Activated T-helper 17 cell treated with anti-CD3 and anti-CD28 coated beads, Interleukin-2, amount 50 U/mL, for 72 hours (primary cell): Measurements from ENCODE around the gene LRP1. TPM values are rescaled to one million over a fixed set of nuclear protein-coding genes. Genes with fewer than 3 reads are reported as not detected.

Experiments used
- ATAC-seq: fragments of 150-1000 bp; cut with Tn5 transposase; replicated peaks from 2 replicates; pipeline ENCODE4 v1.10.0; 2021; ENCODE audit warnings: mild to moderate bottlenecking, moderate library complexity
- H3K27ac Mint-ChIP-seq: one replicate; pipeline ENCODE4 v1.8.0; 2022; ENCODE audit warnings: mixed read lengths
- H3K27me3 Mint-ChIP-seq: one replicate; pipeline ENCODE4 v1.8.0; 2022; ENCODE audit warnings: mixed read lengths
- H3K36me3 Mint-ChIP-seq: one replicate; pipeline ENCODE4 v1.8.0; 2022; ENCODE audit warnings: low read depth, mild to moderate bottlenecking, mixed read lengths
- H3K4me1 Mint-ChIP-seq: one replicate; pipeline ENCODE4 v1.8.0; 2022; ENCODE audit warnings: mixed read lengths
- H3K4me3 Mint-ChIP-seq: one replicate; pipeline ENCODE4 v1.8.0; 2022; ENCODE audit warnings: mild to moderate bottlenecking, mixed read lengths
- H3K9me3 Mint-ChIP-seq: one replicate; pipeline ENCODE4 v1.8.0; 2022; ENCODE audit warnings: mixed read lengths
- total RNA-seq, 2 donors: library from RNA; stranded (reverse); gene quantifications; one replicate each; pipeline ENCODE4 v1.2.3, GENCODE V29; 2022

Gene LRP1
- total RNA-seq, 2 donors from 2014 or later = 2.4 to 20.2 TPM

DNA sequence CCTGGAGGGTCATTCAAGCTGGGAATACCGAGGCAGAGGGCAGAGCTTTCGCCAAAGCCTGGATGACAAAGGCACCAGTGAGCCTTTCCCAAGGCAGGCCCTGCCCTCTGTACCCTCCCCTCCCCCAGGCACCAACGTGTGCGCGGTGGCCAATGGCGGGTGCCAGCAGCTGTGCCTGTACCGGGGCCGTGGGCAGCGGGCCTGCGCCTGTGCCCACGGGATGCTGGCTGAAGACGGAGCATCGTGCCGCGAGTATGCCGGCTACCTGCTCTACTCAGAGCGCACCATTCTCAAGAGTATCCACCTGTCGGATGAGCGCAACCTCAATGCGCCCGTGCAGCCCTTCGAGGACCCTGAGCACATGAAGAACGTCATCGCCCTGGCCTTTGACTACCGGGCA lies 57.1 kb downstream of the LRP1 start:
- Mint-ChIP-seq H3K4me3 (no peak overlapping the region), H3K9me3 (no peaks in the 10 kb centered on the region), H3K27me3 (no peaks in the 10 kb centered on the region), H3K27ac (no peak overlapping the region), H3K4me1 (no peaks in the 10 kb centered on the region), H3K36me3 (no peaks in the 10 kb centered on the region)
- ATAC-seq = no peak

DNA sequence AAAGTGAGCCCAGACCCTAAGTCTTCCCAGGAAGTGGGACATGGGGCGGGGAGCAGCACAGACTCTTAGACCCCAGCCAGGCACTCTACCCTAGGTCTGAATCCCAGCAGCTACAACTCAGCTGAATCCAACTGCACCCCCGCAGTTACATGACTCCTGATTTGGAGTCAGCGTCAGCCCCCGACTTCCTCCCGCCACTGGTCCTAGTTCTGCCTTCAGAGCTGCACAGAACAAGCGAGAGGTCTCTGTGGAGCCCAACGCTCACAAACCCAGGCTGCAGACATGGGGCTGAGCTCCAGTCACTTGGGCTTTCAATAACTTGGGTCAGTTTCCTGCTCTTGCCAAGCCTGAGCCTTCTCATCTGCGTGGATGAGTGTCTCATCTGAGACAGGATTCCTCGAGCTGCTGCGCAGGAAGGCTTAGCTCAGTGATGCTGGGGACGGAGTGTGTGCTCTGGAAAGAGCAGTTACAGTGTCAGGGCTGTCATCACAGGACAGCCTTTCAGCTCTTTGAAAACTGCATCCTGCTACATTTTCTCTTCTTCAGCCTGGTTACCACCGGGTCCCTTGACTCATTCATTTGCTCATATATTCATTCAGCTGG lies 57.7 kb downstream of the LRP1 start:
- no peaks in the 10 kb centered on the region for H3K9me3 Mint-ChIP-seq
- no peaks in the 10 kb centered on the region for H3K4me1 Mint-ChIP-seq
- H3K27me3 Mint-ChIP-seq = no peaks in the 10 kb centered on the region
- no peak for ATAC-seq
- no peaks in the 10 kb centered on the region for H3K36me3 Mint-ChIP-seq
- H3K27ac Mint-ChIP-seq = no peak overlapping the region
- no peak overlapping the region for H3K4me3 Mint-ChIP-seq

DNA sequence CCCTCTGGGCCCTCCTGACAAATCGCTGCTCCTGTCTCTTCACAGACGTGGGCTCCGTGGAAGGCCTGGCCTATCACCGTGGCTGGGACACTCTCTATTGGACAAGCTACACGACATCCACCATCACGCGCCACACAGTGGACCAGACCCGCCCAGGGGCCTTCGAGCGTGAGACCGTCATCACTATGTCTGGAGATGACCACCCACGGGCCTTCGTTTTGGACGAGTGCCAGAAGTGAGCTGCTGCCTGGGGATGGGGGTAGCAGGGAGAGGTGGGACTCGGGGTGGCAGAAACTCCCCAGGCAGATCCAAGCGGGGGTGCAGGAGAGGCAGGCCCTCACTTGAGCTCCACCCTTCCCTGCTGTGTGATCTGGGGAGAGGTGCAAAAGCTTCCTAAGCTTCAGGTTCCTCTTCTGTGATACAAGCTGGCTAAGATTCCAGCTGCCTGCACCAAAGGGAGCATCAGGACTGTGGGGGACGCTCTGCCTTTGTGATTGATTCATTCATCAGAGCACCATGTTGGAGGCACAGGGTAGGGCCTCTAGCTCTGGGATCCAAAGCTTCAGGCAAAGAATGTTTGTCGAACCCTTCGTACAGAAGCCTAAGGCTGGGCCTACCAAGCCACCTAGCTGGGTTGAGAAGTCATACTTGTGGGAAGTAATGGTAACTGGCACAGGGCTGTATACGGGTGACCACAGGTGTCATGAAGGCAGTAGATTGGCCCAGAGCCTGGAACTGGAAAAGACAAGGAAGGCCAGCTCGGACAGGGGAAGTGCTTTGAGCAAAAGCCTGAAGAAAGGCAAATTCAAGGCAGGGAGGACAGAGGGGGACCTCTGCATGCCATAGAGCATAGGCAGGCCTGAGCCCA lies 59.2 kb downstream of the LRP1 start:
- H3K27ac Mint-ChIP-seq = no peak overlapping the region

DNA sequence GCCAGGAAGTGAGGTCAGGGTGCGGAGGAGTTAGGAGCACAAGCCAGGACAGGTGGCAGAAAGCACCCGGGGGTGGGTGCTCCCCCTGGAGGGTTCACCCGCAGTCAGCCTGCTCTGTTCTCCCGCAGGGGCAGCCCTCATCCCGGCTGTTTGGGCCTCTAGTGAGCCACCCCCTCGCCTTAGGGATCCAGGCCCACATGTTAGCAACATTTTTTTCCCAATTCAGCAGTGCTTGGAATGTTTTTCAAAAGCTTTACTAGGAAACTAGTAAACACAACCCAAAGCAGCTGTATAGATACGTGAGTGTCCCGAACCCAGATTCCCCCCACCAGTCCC lies 59.8 kb downstream of the LRP1 start:
- H3K4me3 Mint-ChIP-seq = no peak overlapping the region
- H3K27me3 Mint-ChIP-seq = no peaks in the 10 kb centered on the region
- no peak overlapping the region for H3K27ac Mint-ChIP-seq
- no peaks in the 10 kb centered on the region for H3K9me3 Mint-ChIP-seq
- no peak for ATAC-seq
- no peaks in the 10 kb centered on the region for H3K4me1 Mint-ChIP-seq
- no peaks in the 10 kb centered on the region for H3K36me3 Mint-ChIP-seq

More for the DNA sequence above, 59.2 kb downstream of the LRP1 start:
- Mint-ChIP-seq H3K4me1 (no peaks in the 10 kb centered on the region), H3K4me3 (no peak overlapping the region), H3K36me3 (no peaks in the 10 kb centered on the region), H3K27me3 (no peaks in the 10 kb centered on the region), H3K9me3 (no peaks in the 10 kb centered on the region)
- no peak for ATAC-seq

GRCh38 chr12:57190037-57190436 lies 61.8 kb downstream of the LRP1 start:
- ATAC-seq = no peak
- H3K36me3 Mint-ChIP-seq = no peaks in the 10 kb centered on the region
- H3K27me3 Mint-ChIP-seq = no peaks in the 10 kb centered on the region
- H3K27ac Mint-ChIP-seq = no peak overlapping the region
- no peaks in the 10 kb centered on the region for H3K4me1 Mint-ChIP-seq
- H3K4me3 Mint-ChIP-seq = no peak overlapping the region
- H3K9me3 Mint-ChIP-seq = no peaks in the 10 kb centered on the region

- Mint-ChIP-seq H3K27ac (no peak overlapping the region), H3K4me3 (no peak overlapping the region), H3K9me3 (no peaks in the 10 kb centered on the region), H3K4me1 (no peaks in the 10 kb centered on the region), H3K27me3 (no peaks in the 10 kb centered on the region), H3K36me3 (no peaks in the 10 kb centered on the region)
- ATAC-seq = no peak
Measured at GRCh38 chr12:57190821-57191220, 62.5 kb downstream of the LRP1 start.

DNA sequence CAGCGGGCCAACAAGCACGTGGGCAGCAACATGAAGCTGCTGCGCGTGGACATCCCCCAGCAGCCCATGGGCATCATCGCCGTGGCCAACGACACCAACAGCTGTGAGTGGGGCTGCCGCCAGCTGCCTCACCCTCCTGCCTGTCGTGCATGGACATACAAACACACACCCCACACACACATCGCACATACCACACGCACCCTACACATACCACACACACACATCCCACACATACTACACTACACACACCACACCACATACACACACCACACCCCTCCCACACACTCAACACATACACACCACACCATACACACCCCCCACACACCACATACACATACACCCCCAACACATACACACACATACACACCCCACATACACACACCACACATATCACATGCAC lies 63.1 kb downstream of the LRP1 start:
- ATAC-seq = no peak
- H3K4me1 Mint-ChIP-seq = no peaks in the 10 kb centered on the region
- no peaks in the 10 kb centered on the region for H3K36me3 Mint-ChIP-seq
- H3K27me3 Mint-ChIP-seq = no peaks in the 10 kb centered on the region
- no peaks in the 10 kb centered on the region for H3K9me3 Mint-ChIP-seq
- H3K4me3 Mint-ChIP-seq = no peak overlapping the region
- no peak overlapping the region for H3K27ac Mint-ChIP-seq

DNA sequence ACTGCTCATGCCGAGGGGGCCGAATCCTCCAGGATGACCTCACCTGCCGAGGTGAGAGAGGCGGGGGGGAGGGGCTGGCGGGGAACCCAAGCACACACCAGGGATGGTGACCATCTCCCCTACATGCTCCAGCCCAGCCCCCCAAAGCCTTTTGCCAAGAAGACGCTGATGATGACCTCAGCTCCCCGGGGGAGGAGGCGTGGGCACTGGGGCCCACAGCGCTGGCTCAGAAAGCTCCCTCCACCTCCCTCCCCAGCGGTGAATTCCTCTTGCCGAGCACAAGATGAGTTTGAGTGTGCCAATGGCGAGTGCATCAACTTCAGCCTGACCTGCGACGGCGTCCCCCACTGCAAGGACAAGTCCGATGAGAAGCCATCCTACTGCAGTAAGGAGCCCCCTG lies 64.6 kb downstream of the LRP1 start:
- Mint-ChIP-seq H3K27me3 (no peaks in the 10 kb centered on the region), H3K27ac (no peak overlapping the region), H3K36me3 (no peaks in the 10 kb centered on the region), H3K9me3 (no peaks in the 10 kb centered on the region), H3K4me1 (no peaks in the 10 kb centered on the region), H3K4me3 (no peak overlapping the region)
- ATAC-seq = no peak

DNA sequence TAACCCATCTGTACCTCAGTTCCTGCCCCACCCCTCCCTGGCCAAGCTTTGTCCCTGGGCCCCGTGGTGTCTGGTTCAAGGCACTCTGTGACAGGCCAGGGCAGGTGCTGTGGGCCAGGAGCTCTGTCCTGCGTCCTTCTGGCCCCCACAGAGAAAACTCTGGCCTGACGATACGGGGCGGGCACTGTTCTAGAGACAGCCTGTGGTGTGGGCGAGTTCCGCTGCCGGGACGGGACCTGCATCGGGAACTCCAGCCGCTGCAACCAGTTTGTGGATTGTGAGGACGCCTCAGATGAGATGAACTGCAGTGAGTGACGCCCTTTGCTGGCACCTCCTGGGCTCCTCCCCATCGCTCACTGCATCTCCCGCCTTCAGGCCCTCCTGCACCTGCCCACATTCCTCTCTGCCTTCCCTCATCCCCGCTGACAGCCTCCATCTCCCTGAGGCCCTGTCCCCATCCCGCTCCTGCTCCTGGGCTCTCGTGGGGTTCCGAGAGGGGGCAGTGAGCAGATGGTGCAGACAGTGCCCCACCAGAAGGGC lies 65.5 kb downstream of the LRP1 start:
- H3K36me3 Mint-ChIP-seq = no peaks in the 10 kb centered on the region
- no peaks in the 10 kb centered on the region for H3K27me3 Mint-ChIP-seq
- H3K4me1 Mint-ChIP-seq = no peaks in the 10 kb centered on the region
- H3K9me3 Mint-ChIP-seq = no peaks in the 10 kb centered on the region
- H3K4me3 Mint-ChIP-seq = no peak overlapping the region
- no peak overlapping the region for H3K27ac Mint-ChIP-seq
- ATAC-seq = no peak

DNA sequence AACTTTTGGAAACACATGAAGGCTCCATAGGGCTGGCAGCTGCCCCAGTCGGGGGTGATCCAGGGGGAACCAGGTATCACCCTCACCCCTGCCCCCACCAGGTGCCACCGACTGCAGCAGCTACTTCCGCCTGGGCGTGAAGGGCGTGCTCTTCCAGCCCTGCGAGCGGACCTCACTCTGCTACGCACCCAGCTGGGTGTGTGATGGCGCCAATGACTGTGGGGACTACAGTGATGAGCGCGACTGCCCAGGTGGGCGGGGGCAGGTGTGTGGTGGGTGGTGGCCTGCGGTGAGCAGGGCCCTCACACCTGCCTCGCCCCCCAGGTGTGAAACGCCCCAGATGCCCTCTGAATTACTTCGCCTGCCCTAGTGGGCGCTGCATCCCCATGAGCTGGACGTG lies 66.0 kb downstream of the LRP1 start:
- Mint-ChIP-seq H3K9me3 (no peaks in the 10 kb centered on the region), H3K4me3 (no peak overlapping the region), H3K36me3 (no peaks in the 10 kb centered on the region), H3K27me3 (no peaks in the 10 kb centered on the region), H3K4me1 (no peaks in the 10 kb centered on the region), H3K27ac (no peak overlapping the region)
- ATAC-seq = no peak

GRCh38 chr12:57195186-57195585 lies 66.9 kb downstream of the LRP1 start:
- Mint-ChIP-seq H3K36me3 (no peaks in the 10 kb centered on the region), H3K27ac (no peak overlapping the region), H3K27me3 (no peaks in the 10 kb centered on the region), H3K9me3 (no peaks in the 10 kb centered on the region), H3K4me1 (no peaks in the 10 kb centered on the region), H3K4me3 (no peak overlapping the region)
- ATAC-seq = no peak

DNA sequence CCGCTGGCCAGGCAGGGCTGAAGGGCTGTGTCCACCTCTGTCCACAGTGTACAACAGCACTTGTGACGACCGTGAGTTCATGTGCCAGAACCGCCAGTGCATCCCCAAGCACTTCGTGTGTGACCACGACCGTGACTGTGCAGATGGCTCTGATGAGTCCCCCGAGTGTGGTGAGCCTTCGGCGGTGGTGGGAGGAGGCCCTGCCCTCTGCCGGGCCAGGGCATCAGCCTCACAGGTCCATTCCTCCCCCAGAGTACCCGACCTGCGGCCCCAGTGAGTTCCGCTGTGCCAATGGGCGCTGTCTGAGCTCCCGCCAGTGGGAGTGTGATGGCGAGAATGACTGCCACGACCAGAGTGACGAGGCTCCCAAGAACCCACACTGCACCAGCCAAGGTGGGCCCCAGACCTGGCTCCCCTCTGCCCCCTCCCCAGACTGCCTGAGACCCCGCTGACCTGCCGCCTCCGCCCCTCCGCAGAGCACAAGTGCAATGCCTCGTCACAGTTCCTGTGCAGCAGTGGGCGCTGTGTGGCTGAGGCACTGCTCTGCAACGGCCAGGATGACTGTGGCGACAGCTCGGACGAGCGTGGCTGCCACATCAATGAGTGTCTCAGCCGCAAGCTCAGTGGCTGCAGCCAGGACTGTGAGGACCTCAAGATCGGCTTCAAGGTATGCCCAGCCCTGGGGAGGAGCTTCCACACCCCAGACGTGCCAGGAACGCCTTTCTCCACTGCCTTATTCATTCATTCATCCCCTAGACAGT lies 67.5 kb downstream of the LRP1 start:
- H3K4me3 Mint-ChIP-seq = no peak overlapping the region
- H3K4me1 Mint-ChIP-seq = no peaks in the 10 kb centered on the region
- H3K36me3 Mint-ChIP-seq = no peaks in the 10 kb centered on the region
- H3K9me3 Mint-ChIP-seq = no peaks in the 10 kb centered on the region
- no peak for ATAC-seq
- no peaks in the 10 kb centered on the region for H3K27me3 Mint-ChIP-seq
- no peak overlapping the region for H3K27ac Mint-ChIP-seq

GRCh38 chr12:57196439-57196838 lies 68.2 kb downstream of the LRP1 start:
- Mint-ChIP-seq H3K4me3 (no peak overlapping the region), H3K9me3 (no peaks in the 10 kb centered on the region), H3K4me1 (no peaks in the 10 kb centered on the region), H3K36me3 (no peaks in the 10 kb centered on the region), H3K27me3 (no peaks in the 10 kb centered on the region), H3K27ac (no peak overlapping the region)
- no peak for ATAC-seq

- no peak overlapping the region for H3K4me3 Mint-ChIP-seq
- no peaks in the 10 kb centered on the region for H3K27me3 Mint-ChIP-seq
- no peaks in the 10 kb centered on the region for H3K36me3 Mint-ChIP-seq
- no peak for ATAC-seq
- H3K9me3 Mint-ChIP-seq = no peaks in the 10 kb centered on the region
- H3K27ac Mint-ChIP-seq = no peak overlapping the region
- H3K4me1 Mint-ChIP-seq = no peaks in the 10 kb centered on the region
Measured at GRCh38 chr12:57196956-57197355, 68.7 kb downstream of the LRP1 start.

DNA sequence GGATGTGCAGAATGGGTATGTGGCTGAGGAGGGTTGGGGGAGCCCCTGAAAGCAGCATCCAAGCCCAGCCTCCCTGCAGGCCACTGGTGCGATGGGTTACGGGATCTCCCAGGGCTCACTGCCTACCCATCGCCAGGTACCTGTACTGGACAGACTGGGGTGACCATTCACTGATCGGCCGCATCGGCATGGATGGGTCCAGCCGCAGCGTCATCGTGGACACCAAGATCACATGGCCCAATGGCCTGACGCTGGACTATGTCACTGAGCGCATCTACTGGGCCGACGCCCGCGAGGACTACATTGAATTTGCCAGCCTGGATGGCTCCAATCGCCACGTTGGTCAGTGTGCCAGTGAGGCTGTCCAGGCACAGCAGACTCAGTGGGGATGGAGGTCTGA lies 70.0 kb downstream of the LRP1 start:
- H3K9me3 Mint-ChIP-seq = no peaks in the 10 kb centered on the region
- no peak overlapping the region for H3K4me3 Mint-ChIP-seq
- H3K27ac Mint-ChIP-seq = no peak overlapping the region
- H3K36me3 Mint-ChIP-seq = no peaks in the 10 kb centered on the region
- no peak for ATAC-seq
- no peaks in the 10 kb centered on the region for H3K27me3 Mint-ChIP-seq
- no peaks in the 10 kb centered on the region for H3K4me1 Mint-ChIP-seq
